Peyer's patch (tissue), 4 donors: Measurements from ENCODE around the gene B4GALT4. TPM values are rescaled to one million over a fixed set of nuclear protein-coding genes. Genes with fewer than 3 reads are reported as not detected.

Experiments used
- DNase-seq, 3 donors: peaks; one replicate each; pipeline ENCODE4 v3.0.0-alpha.2; 2017 to 2019
- H3K27ac ChIP-seq, 4 donors: fragments of 200-600 bp; sonication (generic); one replicate each; pipeline ENCODE4 v1.5.1; 2016 to 2019
- H3K27me3 ChIP-seq, 2 donors: fragments of 200-600 bp; sonication (generic); one replicate each; pipeline ENCODE4 v1.5.1; 2019
- H3K36me3 ChIP-seq, 3 donors: fragments of 200-600 bp; sonication (generic); one replicate each; pipeline ENCODE4 v1.5.1; 2016 to 2019
- H3K4me1 ChIP-seq, 4 donors: fragments of 200-600 bp; sonication (generic); one replicate each; pipeline ENCODE4 v1.5.1; 2016 to 2019
- H3K4me3 ChIP-seq, 4 donors: fragments of 200-600 bp; sonication (generic); 1 replicate in 3 of 4; 2 replicates in 1 of 4; pipeline ENCODE4 v1.5.1; 2016 to 2019; ENCODE audit warnings: mild to moderate bottlenecking in 1 of 4
- H3K9me3 ChIP-seq, 4 donors: fragments of 200-600 bp; sonication (generic); one replicate each; pipeline ENCODE4 v1.5.1; 2016 to 2019; ENCODE audit warnings: mild to moderate bottlenecking in 1 of 4
- CTCF ChIP-seq, 6 experiments: fragments of 450-650 bp in 4 of 6; fragments of 200-600 bp in 2 of 6; sonication (generic) in 1 of 6; IDR thresholded peaks; one replicate each; pipeline ENCODE4 v1.5.1; 2017 to 2019; ENCODE audit warnings: antibody characterized with exemption in 6 of 6, mild to moderate bottlenecking in 3 of 6, moderate library complexity in 1 of 6
- POLR2A ChIP-seq, 2 donors: fragments of 450-650 bp; IDR thresholded peaks; one replicate each; pipeline ENCODE4 v1.5.1; 2017; ENCODE audit warnings: antibody characterized with exemption in 2 of 2, mild to moderate bottlenecking in 2 of 2, moderate library complexity in 2 of 2
- total RNA-seq, 4 donors: library from RNA; depleted of rRNA; stranded (reverse); fragments of >200 nt; gene quantifications; one replicate each; pipeline ENCODE4 v1.1.0, GENCODE V29; 2016

The B4GALT4 gene
- total RNA-seq, 4 donors from 2014 or later, result 10.7 to 59.9 (median 47.9) TPM

DNA sequence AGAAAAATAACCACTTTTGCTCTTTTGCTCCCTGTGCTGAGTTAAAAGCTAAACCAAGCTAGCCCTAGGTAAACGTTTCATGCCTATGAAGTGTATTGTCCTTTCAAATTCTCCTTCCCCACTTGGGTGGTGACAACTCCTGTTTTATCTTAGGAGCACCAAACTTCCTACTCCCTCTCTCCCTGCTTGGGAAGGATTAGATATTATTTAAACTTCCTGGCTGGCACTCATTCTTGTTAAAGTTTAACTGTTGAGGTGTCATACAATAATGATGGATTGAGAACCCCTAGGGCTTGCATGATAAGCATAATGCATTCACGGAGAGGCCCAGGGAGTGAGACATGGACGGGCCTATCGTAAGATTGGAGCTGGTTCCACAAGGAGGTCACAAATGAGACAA lies 29.5 kb downstream of the B4GALT4 start:
- Histone ChIP-seq H3K36me3 (peaks cover 0 to 77% (median 3%) of the 10 kb centered on the region in 3 donors), H3K27ac (no peak overlapping the region), H3K9me3 (no peaks in the 10 kb centered on the region), H3K27me3 (no peaks in the 10 kb centered on the region), H3K4me1 (no peaks in the 10 kb centered on the region), H3K4me3 (no peak overlapping the region)
- TF ChIP-seq POLR2A (IDR thresholded peaks at IDR 0.05) (no peak), CTCF (IDR thresholded peaks at IDR 0.05) (no peak)
- DNase-seq, result no peak

DNA sequence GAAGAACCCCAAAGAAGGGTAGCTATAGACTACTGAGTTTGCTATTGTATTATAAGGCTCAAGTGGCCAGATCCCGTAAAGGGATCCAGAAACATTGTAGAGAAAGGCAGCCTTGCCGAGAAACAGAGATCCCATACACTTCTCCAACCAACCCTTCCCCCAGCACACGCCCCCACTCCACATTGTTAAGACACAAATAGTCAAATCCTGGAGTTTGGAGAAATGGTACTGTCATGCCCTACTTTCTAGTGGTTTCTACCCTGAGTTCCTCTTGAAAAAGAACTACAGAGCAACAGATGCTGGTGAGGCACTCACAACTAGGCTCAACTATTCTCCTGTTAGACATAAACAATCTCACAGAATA lies 33.2 kb downstream of the B4GALT4 start:
- Histone ChIP-seq H3K27me3 (no peaks in the 10 kb centered on the region), H3K4me1 (no peaks in the 10 kb centered on the region), H3K36me3 (peaks cover 0 to 41% (median 0%) of the 10 kb centered on the region in 3 donors), H3K4me3 (no peak overlapping the region), H3K27ac (no peak overlapping the region), H3K9me3 (no peaks in the 10 kb centered on the region)
- TF ChIP-seq POLR2A (IDR thresholded peaks at IDR 0.05), result no peak
- TF ChIP-seq CTCF (IDR thresholded peaks at IDR 0.05), result no peak
- DNase-seq, result no peak

GRCh38 chr3:119206611-119207511 lies 33.8 kb downstream of the B4GALT4 start:
- Histone ChIP-seq H3K36me3 (peaks cover 0 to 35% (median 0%) of the 10 kb centered on the region in 3 donors), H3K27ac (no peak overlapping the region), H3K4me1 (no peaks in the 10 kb centered on the region), H3K4me3 (no peak overlapping the region), H3K27me3 (no peaks in the 10 kb centered on the region), H3K9me3 (no peaks in the 10 kb centered on the region)
- TF ChIP-seq CTCF (IDR thresholded peaks at IDR 0.05), result no peak
- TF ChIP-seq POLR2A (IDR thresholded peaks at IDR 0.05), result no peak
- no peak for DNase-seq

DNA sequence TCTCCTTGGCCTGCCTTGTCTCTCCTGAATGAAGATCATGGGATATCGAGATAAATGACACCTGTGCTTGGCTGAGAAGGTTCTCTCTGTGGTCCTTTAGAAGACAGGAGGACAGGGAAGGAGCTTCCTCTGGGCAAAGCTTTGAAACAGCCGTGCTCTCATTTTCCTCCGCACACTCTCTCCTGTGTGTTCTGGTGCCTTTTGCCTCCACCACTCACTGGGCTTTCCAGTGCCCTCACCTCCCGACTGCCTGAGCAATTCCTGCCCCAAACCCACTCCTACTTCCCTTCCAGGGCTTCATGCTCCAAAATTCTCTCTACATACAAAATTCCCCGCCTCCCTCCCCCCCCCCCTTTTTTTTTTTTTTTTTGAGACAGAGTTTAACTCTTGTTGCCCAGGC lies 35.0 kb downstream of the B4GALT4 start:
- Histone ChIP-seq H3K27ac (no peak overlapping the region), H3K4me1 (no peaks in the 10 kb centered on the region), H3K4me3 (no peak overlapping the region), H3K36me3 (peaks cover 0 to 25% (median 0%) of the 10 kb centered on the region in 3 donors), H3K9me3 (no peaks in the 10 kb centered on the region), H3K27me3 (no peaks in the 10 kb centered on the region)
- DNase-seq, result no peak
- TF ChIP-seq POLR2A (IDR thresholded peaks at IDR 0.05), result no peak
- TF ChIP-seq CTCF (IDR thresholded peaks at IDR 0.05), result no peak

GRCh38 chr3:119205209-119205608 lies 35.5 kb downstream of the B4GALT4 start:
- Histone ChIP-seq H3K4me3 (no peak overlapping the region), H3K36me3 (peaks cover 0 to 21% (median 0%) of the 10 kb centered on the region in 3 donors), H3K27ac (no peak overlapping the region), H3K4me1 (no peaks in the 10 kb centered on the region), H3K27me3 (no peaks in the 10 kb centered on the region), H3K9me3 (no peaks in the 10 kb centered on the region)
- TF ChIP-seq POLR2A (IDR thresholded peaks at IDR 0.05), result no peak
- no peak for TF ChIP-seq CTCF (IDR thresholded peaks at IDR 0.05)
- DNase-seq, result no peak
